A549 (cell line): ENCODE results near the gene TFDP2.

Source experiments
- EHMT2 ChIP-seq: fragments of 200-600 bp; sonication (generic); IDR thresholded peaks from 2 replicates; pipeline ENCODE4 v1.6.1; 2016; ENCODE audit warnings: antibody characterized with exemption, low read depth, mild to moderate bottlenecking, moderate library complexity
- REST ChIP-seq: fragments of 200-600 bp; sonication (generic); IDR thresholded peaks from 2 replicates; pipeline ENCODE4 v1.6.1; 2016; ENCODE audit warnings: antibody characterized with exemption, mild to moderate bottlenecking, moderate library complexity

DNA sequence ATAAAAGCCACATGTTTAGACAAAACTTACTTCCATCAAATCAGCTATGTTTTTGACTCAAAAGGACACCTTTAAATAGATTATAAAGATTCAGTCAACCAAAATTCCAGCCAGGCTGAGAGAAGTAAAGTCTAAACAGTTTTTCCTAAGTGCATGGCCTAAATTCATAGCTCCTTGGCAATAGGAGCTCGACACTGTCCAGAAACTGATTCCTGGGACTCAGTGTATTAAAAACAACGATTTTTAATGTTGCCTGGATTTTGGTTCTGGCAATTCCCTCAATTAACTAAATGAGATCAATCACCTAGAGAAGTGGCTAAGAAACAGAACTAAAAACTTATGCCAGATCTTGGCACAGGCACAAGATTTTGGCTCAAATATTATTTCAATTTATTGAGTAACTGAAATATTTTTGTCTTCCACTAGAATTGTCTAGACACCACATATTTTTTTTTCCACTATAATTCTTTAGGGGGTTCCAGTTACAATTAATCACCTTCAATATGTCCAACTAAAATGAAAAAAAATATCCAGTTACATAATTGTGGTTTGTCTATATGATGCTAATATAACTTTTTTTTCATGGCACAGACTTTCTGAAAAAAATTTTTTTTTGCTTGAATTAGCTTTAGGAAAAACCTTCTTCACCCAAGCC, 135.9 kb downstream of the TFDP2 start:
- no peak for TF ChIP-seq EHMT2
- TF ChIP-seq REST = no peak
